Naive thymus-derived CD4-positive, alpha-beta T cell (primary cell): Measurements from ENCODE around the gene ZBTB45. TPM values are rescaled to one million over a fixed set of nuclear protein-coding genes. Genes with fewer than 3 reads are reported as not detected.

Source experiments
- ATAC-seq: fragments of 150-1000 bp; cut with Tn5 transposase; 2 replicates; pipeline ENCODE4 v1.10.0; 2021; ENCODE audit warnings: mild to moderate bottlenecking, moderate library complexity
- CTCF ChIA-PET: fragments of 350-600 bp; sonication (Branson Sonifier 250); formaldehyde crosslinking; loops from one replicate; lab custom pipeline; 2021; ENCODE audit warnings: antibody characterized with exemption; lab: Charles Lee
- POLR2A ChIA-PET: fragments of 350-600 bp; sonication (Branson Sonifier 250); formaldehyde crosslinking; loops from one replicate; lab custom pipeline; 2021; ENCODE audit warnings: antibody characterized with exemption, inconsistent platforms; lab: Charles Lee
- DNase-seq, 9 donors: peaks; one replicate each; pipeline versions ENCODE4 v3.0.0 to v3.0.0-alpha.2; 2020 to 2022; ENCODE audit warnings: mixed read lengths in 1 of 9
- H3K27ac ChIP-seq: one replicate; pipeline ENCODE4 v1.7.0; 2013; ENCODE audit warnings: mild to moderate bottlenecking, low read depth, low read length, moderate library complexity
- H3K27me3 ChIP-seq, 2 donors: one replicate each; pipeline ENCODE4 v1.7.0; 2013; ENCODE audit warnings: low read length in 2 of 2, mild to moderate bottlenecking in 2 of 2, moderate library complexity in 2 of 2; ENCODE audit not compliant: control insufficient read depth in 2 of 2, insufficient read depth in 2 of 2
- H3K36me3 ChIP-seq, 3 experiments: 1 replicate in 2 of 3; 2 replicates in 1 of 3; pipeline ENCODE4 v1.7.0; 2013; ENCODE audit warnings: low read length in 3 of 3, mild to moderate bottlenecking in 3 of 3, moderate library complexity in 1 of 3; ENCODE audit not compliant: insufficient read depth in 3 of 3, control insufficient read depth in 2 of 3
- H3K4me1 ChIP-seq, 2 donors: one replicate each; pipeline ENCODE4 v1.7.0; 2013; ENCODE audit warnings: low read length in 2 of 2, mild to moderate bottlenecking in 2 of 2, moderate library complexity in 1 of 2; ENCODE audit not compliant: control insufficient read depth in 2 of 2, insufficient read depth in 2 of 2
- H3K4me3 ChIP-seq: 2 replicates; pipeline ENCODE4 v1.7.0; 2013; ENCODE audit warnings: mild to moderate bottlenecking, low read length
- H3K9me3 ChIP-seq, 3 experiments: 1 replicate in 2 of 3; 2 replicates in 1 of 3; pipeline ENCODE4 v1.7.0; 2013; ENCODE audit warnings: low read length in 3 of 3; ENCODE audit not compliant: control insufficient read depth in 2 of 3
- H3K27ac Mint-ChIP-seq, 9 donors: one replicate each; pipeline ENCODE4 v1.8.0; 2020 to 2022; ENCODE audit warnings: mixed read lengths in 9 of 9, mild to moderate bottlenecking in 8 of 9, moderate library complexity in 5 of 9, inconsistent platforms in 2 of 9
- H3K27me3 Mint-ChIP-seq, 5 donors: one replicate each; pipeline ENCODE4 v1.8.0; 2021 to 2022; ENCODE audit warnings: mixed read lengths in 5 of 5, mild to moderate bottlenecking in 1 of 5
- H3K36me3 Mint-ChIP-seq, 5 donors: one replicate each; pipeline ENCODE4 v1.8.0; 2020 to 2022; ENCODE audit warnings: mixed read lengths in 5 of 5, mild to moderate bottlenecking in 3 of 5, inconsistent platforms in 1 of 5
- H3K4me1 Mint-ChIP-seq, 7 donors: one replicate each; pipeline ENCODE4 v1.8.0; 2020 to 2022; ENCODE audit warnings: mixed read lengths in 7 of 7, mild to moderate bottlenecking in 3 of 7, inconsistent platforms in 1 of 7
- H3K4me3 Mint-ChIP-seq, 10 donors: one replicate each; pipeline ENCODE4 v1.8.0; 2020 to 2022; ENCODE audit warnings: mild to moderate bottlenecking in 10 of 10, mixed read lengths in 10 of 10, moderate library complexity in 6 of 10, inconsistent platforms in 2 of 10
- H3K9me3 Mint-ChIP-seq, 11 donors: one replicate each; pipeline ENCODE4 v1.8.0; 2020 to 2022; ENCODE audit warnings: mixed read lengths in 11 of 11, mild to moderate bottlenecking in 4 of 11, inconsistent platforms in 1 of 11, moderate library complexity in 1 of 11
- intact Hi-C, 2 donors: fragments of 100-400 bp; cut with micrococcal nuclease; formaldehyde crosslinking; loops; one replicate each; pipeline ENCODE4 v1.15.1; 2023
- polyA plus RNA-seq, 2 donors: library from polyadenylated mRNA; unstranded; fragments of 300-500 nt; fragmentation: Illumina TruSeq; gene quantifications; one replicate each; pipeline ENCODE4 v1.2.3, GENCODE V29; 2021
- total RNA-seq, 6 experiments: library from RNA in 5 of 6; stranded (reverse) in 5 of 6; gene quantifications; 1 replicate in 5 of 6; 2 replicates in 1 of 6; pipeline ENCODE4 v1.2.3 and lab custom pipeline; 2021 to 2026

ZBTB45 gene
- total and polyA plus RNA-seq, 7 experiments from 2014 or later, result 5.1 to 19.2 (median 9.9) TPM

DNA sequence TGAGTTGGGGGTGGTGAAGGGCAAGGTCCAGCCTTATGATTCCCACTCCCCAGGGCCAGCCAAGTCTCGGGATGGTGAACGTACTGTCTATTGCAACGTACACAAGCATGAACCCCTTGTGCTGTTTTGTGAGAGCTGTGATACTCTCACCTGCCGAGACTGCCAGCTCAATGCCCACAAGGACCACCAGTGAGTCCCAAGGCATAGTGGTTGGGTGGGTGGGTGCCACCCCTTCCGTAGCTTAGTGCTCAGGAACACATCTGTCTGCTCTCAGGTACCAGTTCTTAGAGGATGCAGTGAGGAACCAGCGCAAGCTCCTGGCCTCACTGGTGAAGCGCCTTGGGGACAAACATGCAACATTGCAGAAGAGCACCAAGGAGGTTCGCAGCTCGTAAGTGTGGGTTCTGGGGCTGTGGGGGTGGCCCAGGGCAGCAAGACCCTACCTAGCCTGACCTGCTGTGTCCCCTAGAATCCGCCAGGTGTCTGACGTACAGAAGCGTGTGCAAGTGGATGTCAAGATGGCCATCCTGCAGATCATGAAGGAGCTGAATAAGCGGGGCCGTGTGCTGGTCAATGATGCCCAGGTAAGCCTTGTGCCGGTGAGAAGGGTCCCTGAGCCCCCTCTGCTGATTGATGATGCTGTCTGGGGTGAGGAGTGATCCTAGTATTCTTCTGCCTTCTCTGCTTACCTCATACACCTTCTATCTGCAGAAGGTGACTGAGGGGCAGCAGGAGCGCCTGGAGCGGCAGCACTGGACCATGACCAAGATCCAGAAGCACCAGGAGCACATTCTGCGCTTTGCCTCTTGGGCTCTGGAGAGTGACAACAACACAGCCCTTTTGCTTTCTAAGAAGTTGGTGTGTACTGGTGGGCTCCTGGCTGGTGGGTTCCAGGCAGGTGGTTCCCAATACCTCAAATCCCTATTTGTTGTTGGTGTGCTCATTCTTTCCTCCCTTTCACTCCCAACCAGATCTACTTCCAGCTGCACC is 28.0 kb upstream of the ZBTB45 start:
- Histone ChIP-seq H3K27ac (peak overlapping the region; percentile 25), H3K4me3 (no peak overlapping the region), H3K36me3 (peaks cover 5 to 78% (median 36%) of the 10 kb centered on the region in 3 experiments), H3K4me1 (peaks cover 16% of the 10 kb centered on the region in 2 donors), H3K9me3 (no peaks in the 10 kb centered on the region), H3K27me3 (no peaks in the 10 kb centered on the region)
- ChIA-PET CTCF (no interaction called here), POLR2A (interaction anchor here (0.7 to 3.1 kb wide), 8 partner anchors 9 to 262 kb away, joined by 3 to 20 read pairs (median 4); partner anchors contain the start of gene UBE2M)
- peak overlapping the region in 3 of 9 donors; percentile 17 to 46 (median 33) for H3K27ac Mint-ChIP-seq
- peaks cover 0 to 17% (median 0%) of the 10 kb centered on the region in 11 donors for H3K9me3 Mint-ChIP-seq
- H3K4me3 Mint-ChIP-seq, result peak overlapping the region in 7 of 10 donors; percentile 25 to 98 (median 85)
- no peak for ATAC-seq
- intact Hi-C loops, result no loop called here
- peaks cover 31 to 46% (median 36%) of the 10 kb centered on the region in 7 donors for H3K4me1 Mint-ChIP-seq
- DNase-seq, result no peak
- peaks cover 3 to 46% (median 21%) of the 10 kb centered on the region in 5 donors for H3K36me3 Mint-ChIP-seq
- peaks cover 0 to 9% (median 0%) of the 10 kb centered on the region in 5 donors for H3K27me3 Mint-ChIP-seq

DNA sequence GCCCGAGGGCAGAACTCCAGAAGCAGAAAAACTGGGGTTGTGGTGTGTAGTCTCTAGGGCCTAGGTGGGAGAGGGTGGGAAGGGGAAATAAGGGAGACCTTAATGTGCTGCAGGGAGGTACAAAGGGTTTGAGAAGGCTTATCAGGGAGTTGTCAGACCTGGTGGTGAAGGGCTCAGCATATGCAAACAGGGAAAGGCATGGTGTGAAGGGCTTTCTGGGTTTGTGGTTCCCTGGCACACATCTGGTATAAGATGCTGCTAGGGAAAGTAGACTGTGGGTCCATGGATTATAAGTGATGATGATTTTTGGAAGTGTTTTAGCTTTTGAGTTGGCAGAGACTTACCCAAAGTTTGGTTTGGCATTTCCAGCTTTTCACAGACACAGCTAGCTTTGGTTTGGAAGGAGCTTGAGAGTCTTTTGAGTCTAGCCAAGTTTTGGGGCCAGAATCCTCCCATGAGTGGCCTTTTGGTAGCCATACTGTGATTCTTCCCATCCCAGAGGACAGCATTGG is 26.5 kb upstream of the ZBTB45 start:
- peaks cover 0 to 20% (median 0%) of the 10 kb centered on the region in 5 donors for H3K27me3 Mint-ChIP-seq
- ChIA-PET POLR2A (interaction anchor here (0.9 to 4.4 kb wide), 7 partner anchors 8 to 363 kb away, joined by 3 to 85 read pairs (median 10); partner anchors contain the start of genes CHMP2A, UBE2M, ZBTB45 and ZNF274), CTCF (no interaction called here)
- ATAC-seq (no peak), DNase-seq (no peak)
- peaks cover 0 to 63% (median 36%) of the 10 kb centered on the region in 3 experiments for H3K36me3 ChIP-seq
- peaks cover 16% of the 10 kb centered on the region in 2 donors for H3K4me1 ChIP-seq
- peak overlapping the region; percentile 84 to 94 (median 91) for H3K27ac Mint-ChIP-seq
- peak overlapping the region; percentile 73 for H3K4me3 ChIP-seq
- peak overlapping the region; percentile 81 for H3K27ac ChIP-seq
- peaks cover 0 to 17% (median 0%) of the 10 kb centered on the region in 11 donors for H3K9me3 Mint-ChIP-seq
- peaks cover 28 to 43% (median 34%) of the 10 kb centered on the region in 7 donors for H3K4me1 Mint-ChIP-seq
- peak overlapping the region; percentile 85 to 98 (median 92) for H3K4me3 Mint-ChIP-seq
- intact Hi-C loops, result no loop called here
- peaks cover 0 to 37% (median 15%) of the 10 kb centered on the region in 5 donors for H3K36me3 Mint-ChIP-seq
- no peaks in the 10 kb centered on the region for H3K9me3 ChIP-seq
- no peaks in the 10 kb centered on the region for H3K27me3 ChIP-seq

DNA sequence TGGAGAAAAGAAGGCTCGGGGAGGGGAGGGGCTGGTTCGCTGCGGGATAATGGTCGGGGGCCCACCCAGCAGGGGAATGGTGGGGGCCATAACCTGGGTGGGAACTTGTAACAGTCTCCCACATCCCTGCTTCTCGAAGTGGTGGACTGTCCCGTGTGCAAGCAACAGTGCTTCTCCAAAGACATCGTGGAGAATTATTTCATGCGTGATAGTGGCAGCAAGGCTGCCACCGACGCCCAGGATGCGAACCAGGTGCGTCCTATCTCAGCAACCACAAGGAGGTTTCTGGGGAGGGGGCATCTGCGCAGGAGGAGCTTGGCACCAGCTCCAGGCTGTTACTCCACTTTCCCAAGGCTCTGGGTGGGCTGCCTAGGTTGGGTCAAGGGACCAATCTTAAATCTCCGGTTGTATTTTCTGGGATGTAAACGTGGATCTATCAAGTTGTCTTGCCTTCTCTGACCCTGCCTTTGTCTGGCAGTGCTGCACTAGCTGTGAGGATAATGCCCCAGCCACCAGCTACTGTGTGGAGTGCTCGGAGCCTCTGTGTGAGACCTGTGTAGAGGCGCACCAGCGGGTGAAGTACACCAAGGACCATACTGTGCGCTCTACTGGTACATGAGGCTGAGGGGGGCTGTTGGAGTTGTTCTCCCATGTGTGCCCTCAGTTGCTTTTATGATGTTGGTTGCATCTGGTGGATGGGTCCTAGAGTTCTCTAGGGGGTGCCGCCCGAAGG is 25.8 kb upstream of the ZBTB45 start:
- Histone ChIP-seq H3K27me3 (no peaks in the 10 kb centered on the region), H3K27ac (peak overlapping the region; percentile 81), H3K36me3 (peaks cover 0 to 57% (median 32%) of the 10 kb centered on the region in 3 experiments), H3K4me3 (peak overlapping the region; percentile 73), H3K4me1 (peaks cover 16% of the 10 kb centered on the region in 2 donors), H3K9me3 (no peaks in the 10 kb centered on the region)
- Mint-ChIP-seq H3K9me3 (peaks cover 0 to 16% (median 0%) of the 10 kb centered on the region in 11 donors), H3K4me1 (peaks cover 28 to 43% (median 34%) of the 10 kb centered on the region in 7 donors), H3K27ac (peak overlapping the region; percentile 84 to 94 (median 91)), H3K27me3 (peaks cover 0 to 21% (median 0%) of the 10 kb centered on the region in 5 donors), H3K36me3 (peaks cover 0 to 35% (median 15%) of the 10 kb centered on the region in 5 donors), H3K4me3 (peak overlapping the region; percentile 85 to 98 (median 92))
- ATAC-seq (no peak), DNase-seq (no peak)
- ChIA-PET POLR2A (interaction anchor here (0.9 to 4.4 kb wide), 8 partner anchors 9 to 362 kb away, joined by 3 to 85 read pairs (median 9); partner anchors contain the start of genes CHMP2A, UBE2M, ZBTB45 and ZNF274), CTCF (no interaction called here)
- intact Hi-C loops, result no loop called here

DNA sequence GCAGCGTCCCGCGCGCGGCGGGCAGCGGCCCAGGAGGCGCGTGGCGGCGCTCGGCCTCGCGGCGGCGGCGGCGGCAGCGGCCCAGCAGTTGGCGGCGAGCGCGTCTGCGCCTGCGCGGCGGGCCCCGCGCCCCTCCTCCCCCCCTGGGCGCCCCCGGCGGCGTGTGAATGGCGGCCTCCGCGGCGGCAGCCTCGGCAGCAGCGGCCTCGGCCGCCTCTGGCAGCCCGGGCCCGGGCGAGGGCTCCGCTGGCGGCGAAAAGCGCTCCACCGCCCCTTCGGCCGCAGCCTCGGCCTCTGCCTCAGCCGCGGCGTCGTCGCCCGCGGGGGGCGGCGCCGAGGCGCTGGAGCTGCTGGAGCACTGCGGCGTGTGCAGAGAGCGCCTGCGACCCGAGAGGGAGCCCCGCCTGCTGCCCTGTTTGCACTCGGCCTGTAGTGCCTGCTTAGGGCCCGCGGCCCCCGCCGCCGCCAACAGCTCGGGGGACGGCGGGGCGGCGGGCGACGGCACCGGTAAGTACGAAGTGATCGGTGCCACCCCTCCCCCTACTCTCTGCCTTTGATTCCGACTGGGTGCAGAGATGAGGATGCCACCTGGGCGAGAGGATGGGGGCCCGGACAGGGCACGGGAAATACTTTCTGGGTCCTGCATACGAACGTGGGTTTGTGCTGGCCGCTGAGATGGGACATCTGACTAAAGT is 25.1 kb upstream of the ZBTB45 start:
- ChIA-PET CTCF (no interaction called here), POLR2A (interaction anchor here (0.8 to 4.4 kb wide), 12 partner anchors 10 to 863 kb away, joined by 3 to 85 read pairs (median 6); partner anchors contain the start of genes CHMP2A, MZF1, ZBTB45 and ZNF551)
- Histone ChIP-seq H3K27me3 (no peaks in the 10 kb centered on the region), H3K36me3 (peaks cover 0 to 49% (median 26%) of the 10 kb centered on the region in 3 experiments), H3K27ac (peak overlapping the region; percentile 81), H3K9me3 (no peaks in the 10 kb centered on the region), H3K4me3 (peak overlapping the region; percentile 73), H3K4me1 (peaks cover 16% of the 10 kb centered on the region in 2 donors)
- peaks cover 0 to 16% (median 0%) of the 10 kb centered on the region in 11 donors for H3K9me3 Mint-ChIP-seq
- H3K27me3 Mint-ChIP-seq, result peaks cover 0 to 27% (median 0%) of the 10 kb centered on the region in 5 donors
- DNase-seq, result peak in 1 of 9 donors; percentile 42
- H3K4me3 Mint-ChIP-seq, result peak overlapping the region; percentile 90 to 99 (median 96)
- intact Hi-C loops, result loop anchor here (1.0 kb wide), 9 partner anchors 11 to 266 kb away; partner anchors contain the start of genes CHMP2A (in 2 of the 2), MZF1 (in 2 of the 2), ZBTB45 (in 2 of the 2) and ZNF446 (in 2 of the 2)
- H3K27ac Mint-ChIP-seq, result peak overlapping the region; percentile 90 to 100 (median 99)
- peaks cover 28 to 43% (median 34%) of the 10 kb centered on the region in 7 donors for H3K4me1 Mint-ChIP-seq
- peak; percentile 56 for ATAC-seq
- H3K36me3 Mint-ChIP-seq, result peaks cover 0 to 30% (median 15%) of the 10 kb centered on the region in 5 donors

DNA sequence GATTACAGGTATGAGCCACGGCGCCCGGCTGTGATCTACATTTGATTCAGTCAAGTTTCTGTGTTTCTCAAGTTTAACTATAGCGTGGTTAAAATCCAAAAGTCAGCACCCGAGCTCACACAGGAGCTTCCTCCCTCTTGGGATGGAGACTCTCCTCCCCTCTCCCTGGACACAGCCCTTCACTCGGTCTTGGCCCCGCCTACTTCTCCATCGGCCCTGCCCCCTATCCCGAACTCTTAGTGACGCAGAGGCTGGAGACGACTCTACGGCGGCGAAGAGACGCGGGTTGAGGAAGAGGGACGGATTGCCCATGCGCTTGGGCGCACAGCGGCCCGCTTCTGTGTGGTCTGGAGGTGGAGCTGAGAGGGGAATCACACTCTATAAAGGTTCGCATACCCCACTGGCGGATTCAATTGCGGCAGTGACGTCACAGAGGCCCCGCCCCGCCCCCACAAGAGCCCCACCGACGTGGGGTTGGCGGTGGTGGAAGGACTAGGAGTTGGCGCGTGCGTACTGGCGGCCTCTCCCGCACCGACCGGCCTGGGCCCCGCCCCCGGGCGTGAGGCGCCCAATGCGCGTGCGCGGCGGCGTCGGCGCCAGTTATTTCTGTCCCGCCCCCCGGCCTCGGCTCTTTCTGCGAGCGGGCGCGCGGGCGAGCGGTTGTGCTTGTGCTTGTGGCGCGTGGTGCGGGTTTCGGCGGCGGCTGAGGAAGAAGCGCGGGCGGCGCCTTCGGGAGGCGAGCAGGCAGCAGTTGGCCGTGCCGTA is 24.4 kb upstream of the ZBTB45 start, which contains the start of gene TRIM28:
Gene TRIM28 (plus strand): TSS at position 239 of the 765 bp plus-strand sequence. CDS start 694 bp downstream, outside the sequence.
- Mint-ChIP-seq H3K27ac (peak within 1 kb of the TSS; percentile 96 to 100 (median 99)), H3K36me3 (peaks cover 0 to 25% (median 15%) of the 10 kb centered on the region in 5 donors), H3K4me3 (peak within 1 kb of the TSS; percentile 94 to 99 (median 96)), H3K4me1 (peaks cover 28 to 43% (median 36%) of the 10 kb centered on the region in 7 donors), H3K27me3 (peaks cover 0 to 33% (median 0%) of the 10 kb centered on the region in 5 donors), H3K9me3 (peaks cover 0 to 16% (median 0%) of the 10 kb centered on the region in 11 donors)
- ATAC-seq (peak; percentile 92), DNase-seq (peak; percentile 100)
- no peaks in the 10 kb centered on the region for H3K9me3 ChIP-seq
- peaks cover 16% of the 10 kb centered on the region in 2 donors for H3K4me1 ChIP-seq
- H3K27ac ChIP-seq, result peak within 1 kb of the TSS; percentile 83
- intact Hi-C loops, result loop anchor here (1.0 kb wide), 9 partner anchors 11 to 266 kb away; partner anchors contain the start of genes CHMP2A (in 2 of the 2), MZF1 (in 2 of the 2), ZBTB45 (in 2 of the 2) and ZNF446 (in 2 of the 2)
- peak within 1 kb of the TSS; percentile 97 for H3K4me3 ChIP-seq
- ChIA-PET CTCF (interaction anchor here (0.6 to 1.6 kb wide), 4 partner anchors 24 to 1074 kb away, joined by 3 to 10 read pairs (median 4); partner anchors contain the start of gene ZBTB45), POLR2A (interaction anchor here (0.8 to 4.4 kb wide), 17 partner anchors 10 to 862 kb away, joined by 3 to 85 read pairs (median 5); partner anchors contain the start of genes CHMP2A, MZF1, UBE2M and ZBTB45)
- peaks cover 0 to 42% (median 19%) of the 10 kb centered on the region in 3 experiments for H3K36me3 ChIP-seq
- H3K27me3 ChIP-seq, result no peaks in the 10 kb centered on the region
